ACHN (cell line): ENCODE results near the gene USP1.

Experiments
- DNase-seq: peaks from one replicate; pipeline ENCODE4 v3.0.0-alpha.2; 2015
- in situ Hi-C: cut with HindIII; loops from 2 replicates; pipeline ENCODE4 v1.10.0; 2017; ENCODE audit warnings: low sequenced_read_pairs, low pct_ligation_motif_present, low pct_unique_long_range_greater_than_20kb

Gene USP1

GRCh38 chr1:62462370-62462769 is 25.5 kb downstream of the USP1 start:
- no peak for DNase-seq
- in situ Hi-C loops = no loop called here

GRCh38 chr1:62467092-62467491 is 30.2 kb downstream of the USP1 start:
- no peak for DNase-seq
- in situ Hi-C loops = no loop called here

- no peak for DNase-seq
- in situ Hi-C loops = no loop called here
Measured at GRCh38 chr1:62476525-62477219, 39.8 kb downstream of the USP1 start.

- in situ Hi-C loops = no loop called here
- no peak for DNase-seq
Measured at GRCh38 chr1:62481681-62482080, 44.8 kb downstream of the USP1 start.

GRCh38 chr1:62484824-62485468 is 48.1 kb downstream of the USP1 start:
- in situ Hi-C loops = no loop called here

GRCh38 chr1:62487956-62488355 is 51.1 kb downstream of the USP1 start:
- DNase-seq = no peak

More at GRCh38 chr1:62484824-62485468, 48.1 kb downstream of the USP1 start:
- DNase-seq = no peak

GRCh38 chr1:62492521-62492920 is 55.7 kb downstream of the USP1 start:
- no peak for DNase-seq
- in situ Hi-C loops = no loop called here

More at GRCh38 chr1:62487956-62488355, 51.1 kb downstream of the USP1 start:
- in situ Hi-C loops = no loop called here

GRCh38 chr1:62493656-62494055 is 56.8 kb downstream of the USP1 start:
- in situ Hi-C loops = no loop called here
- no peak for DNase-seq

GRCh38 chr1:62494137-62494536 is 57.3 kb downstream of the USP1 start:
- DNase-seq = no peak
- in situ Hi-C loops = no loop called here

GRCh38 chr1:62500210-62500609 is 63.4 kb downstream of the USP1 start:
- DNase-seq = no peak
- in situ Hi-C loops = no loop called here
